B cell (primary cell): Measurements from ENCODE around the gene ITGAV.

Experiments
- CTCF ChIP-seq: fragments of 200-600 bp; IDR thresholded peaks from one replicate; pipeline ENCODE4 v1.8.0; 2022; ENCODE audit warnings: antibody characterized with exemption, mild to moderate bottlenecking
- EZH2 ChIP-seq: IDR thresholded peaks from 2 replicates; pipeline ENCODE4 v1.6.1; 2012; ENCODE audit warnings: borderline replicate concordance, low read depth, mild to moderate bottlenecking, moderate library complexity, low read length; ENCODE audit not compliant: insufficient read depth, poor library complexity, severe bottlenecking

DNA sequence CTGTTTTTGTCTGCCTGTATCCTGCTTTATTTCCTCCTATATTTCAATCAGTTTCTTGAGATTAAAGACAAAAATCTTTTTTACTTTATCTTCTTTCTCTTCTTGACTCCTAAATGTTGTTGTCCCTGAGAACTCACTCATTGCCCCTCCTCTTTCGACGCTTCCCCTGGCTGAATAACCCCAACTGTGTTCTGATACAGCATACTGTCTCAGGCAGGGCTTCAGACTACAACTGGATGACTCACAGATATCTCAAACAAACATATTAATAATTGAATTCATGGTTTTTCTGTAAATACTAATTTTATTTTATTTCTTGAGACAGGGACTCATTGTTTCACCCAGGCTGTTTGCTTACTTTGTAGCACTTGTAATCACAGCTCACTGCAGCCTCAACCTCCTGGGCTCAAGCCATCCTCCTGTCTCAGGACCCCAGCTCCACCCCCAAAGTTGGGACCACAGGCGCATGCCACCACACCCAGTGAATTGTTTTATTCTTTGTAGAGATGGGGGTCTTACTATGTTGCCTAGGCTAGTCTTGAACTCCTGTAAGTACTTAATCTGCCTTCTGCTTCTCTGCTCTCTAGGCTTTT lies 9.4 kb downstream of the ITGAV start:
- no peak for TF ChIP-seq CTCF
- no peak for TF ChIP-seq EZH2
